H9 (cell line): ENCODE results near the gene LRRC58. TPM values are rescaled to one million over a fixed set of nuclear protein-coding genes. Genes with fewer than 3 reads are reported as not detected.

Source experiments
- DNase-seq: peaks from one replicate; pipeline ENCODE4 v3.0.0-alpha.2; 2017
- H2AFZ ChIP-seq: one replicate; pipeline ENCODE4 v1.6.1; 2013; ENCODE audit warnings: mild to moderate bottlenecking, low read length, control low read depth, moderate library complexity
- H2AK5ac ChIP-seq: 2 replicates; pipeline ENCODE4 v1.6.1; 2013; ENCODE audit warnings: low read length, control low read depth, mixed read lengths; ENCODE audit not compliant: insufficient read length
- H2BK120ac ChIP-seq: one replicate; pipeline ENCODE4 v1.6.1; 2013; ENCODE audit warnings: low read depth, mild to moderate bottlenecking, low read length, control low read depth, inconsistent platforms; ENCODE audit not compliant: poor library complexity, severe bottlenecking
- H2BK12ac ChIP-seq: 2 replicates; pipeline ENCODE4 v1.6.1; 2013; ENCODE audit warnings: low read length, control low read depth, mixed read lengths, low read depth; ENCODE audit not compliant: insufficient read length
- H2BK15ac ChIP-seq: 2 replicates; pipeline ENCODE4 v1.6.1; 2013; ENCODE audit warnings: low read depth, low read length, control low read depth
- H2BK20ac ChIP-seq: one replicate; pipeline ENCODE4 v1.6.1; 2013; ENCODE audit warnings: low read depth, mild to moderate bottlenecking, low read length, control low read depth, inconsistent platforms; ENCODE audit not compliant: poor library complexity, severe bottlenecking
- H2BK5ac ChIP-seq: 2 replicates; pipeline ENCODE4 v1.6.1; 2013; ENCODE audit warnings: low read length, control low read depth, mixed read lengths; ENCODE audit not compliant: insufficient read length
- H3K14ac ChIP-seq: 2 replicates; pipeline ENCODE4 v1.6.1; 2013; ENCODE audit warnings: low read length, control low read depth; ENCODE audit not compliant: insufficient read depth
- H3K18ac ChIP-seq: 2 replicates; pipeline ENCODE4 v1.6.1; 2013; ENCODE audit warnings: low read depth, mild to moderate bottlenecking, mixed read lengths, low read length, control low read depth; ENCODE audit not compliant: insufficient read length
- H3K23ac ChIP-seq: 2 replicates; pipeline ENCODE4 v1.6.1; 2013; ENCODE audit warnings: low read length, control low read depth, mixed read lengths, low read depth; ENCODE audit not compliant: insufficient read length
- H3K23me2 ChIP-seq: 2 replicates; pipeline ENCODE4 v1.6.1; 2013; ENCODE audit warnings: low read depth, mild to moderate bottlenecking, mixed read lengths, low read length, control low read depth; ENCODE audit not compliant: insufficient read length, poor library complexity, severe bottlenecking
- H3K27ac ChIP-seq: 2 replicates; pipeline ENCODE4 v1.5.1; 2013; ENCODE audit warnings: low read length, control low read depth, mixed read lengths, low read depth; ENCODE audit not compliant: insufficient read length
- H3K27me3 ChIP-seq: 2 replicates; pipeline ENCODE4 v1.6.1; 2013; ENCODE audit warnings: low read length, control low read depth, inconsistent platforms; ENCODE audit not compliant: insufficient read depth
- H3K4ac ChIP-seq: 2 replicates; pipeline ENCODE4 v1.6.1; 2013; ENCODE audit warnings: low read depth, mild to moderate bottlenecking, control low read depth, inconsistent platforms, low read length, moderate library complexity
- H3K4me1 ChIP-seq: 2 replicates; pipeline ENCODE4 v1.6.1; 2013; ENCODE audit warnings: low read length, control low read depth, inconsistent platforms; ENCODE audit not compliant: insufficient read depth
- H3K4me2 ChIP-seq: 2 replicates; pipeline ENCODE4 v1.6.1; 2013; ENCODE audit warnings: low read length, control low read depth, mixed read lengths; ENCODE audit not compliant: insufficient read length, insufficient read depth
- H3K56ac ChIP-seq: 2 replicates; pipeline ENCODE4 v1.6.1; 2013; ENCODE audit warnings: low read depth, mild to moderate bottlenecking, mixed read lengths, low read length, control low read depth; ENCODE audit not compliant: insufficient read length
- H3K79me1 ChIP-seq: 2 replicates; pipeline ENCODE4 v1.6.1; 2013; ENCODE audit warnings: low read depth, mild to moderate bottlenecking, moderate library complexity, low read length, control low read depth, inconsistent platforms; ENCODE audit not compliant: insufficient read depth, poor library complexity, severe bottlenecking
- H3K79me2 ChIP-seq: 2 replicates; pipeline ENCODE4 v1.6.1; 2013; ENCODE audit warnings: low read length, control low read depth, inconsistent platforms; ENCODE audit not compliant: insufficient read depth
- H3K9ac ChIP-seq: 2 replicates; pipeline ENCODE4 v1.6.1; 2013; ENCODE audit warnings: low read length, control low read depth, mixed read lengths; ENCODE audit not compliant: insufficient read length; ENCODE audit errors: extremely low read depth
- H3K9me3 ChIP-seq: one replicate; pipeline ENCODE4 v1.6.1; 2013; ENCODE audit warnings: low read depth, low read length, inconsistent platforms; ENCODE audit not compliant: control insufficient read depth
- H3T11ph ChIP-seq: one replicate; pipeline ENCODE4 v1.6.1; 2013; ENCODE audit warnings: mild to moderate bottlenecking, low read length, control low read depth, inconsistent platforms
- H4K20me1 ChIP-seq: one replicate; pipeline ENCODE4 v1.6.1; 2013; ENCODE audit not compliant: control insufficient read depth, insufficient read length, insufficient read depth
- H4K5ac ChIP-seq: 2 replicates; pipeline ENCODE4 v1.6.1; 2013; ENCODE audit warnings: low read depth, mild to moderate bottlenecking, mixed read lengths, low read length, control low read depth; ENCODE audit not compliant: insufficient read length
- H4K8ac ChIP-seq: replicated peaks from 2 replicates; pipeline ENCODE4 v1.6.1; 2013; ENCODE audit warnings: low read length, control low read depth, mixed read lengths, low read depth; ENCODE audit not compliant: insufficient read length
- H4K91ac ChIP-seq: 2 replicates; pipeline ENCODE4 v1.6.1; 2013; ENCODE audit warnings: low read depth, mild to moderate bottlenecking, moderate library complexity, mixed read lengths, low read length, control low read depth; ENCODE audit not compliant: insufficient read length
- H3K27ac Mint-ChIP-seq, 3 experiments: 2 replicates in 2 of 3; 3 replicates in 1 of 3; pipeline ENCODE4 v1.8.0; 2020 to 2021; ENCODE audit warnings: mixed read lengths in 3 of 3, mild to moderate bottlenecking in 1 of 3, moderate library complexity in 1 of 3
- H3K27me3 Mint-ChIP-seq: 2 replicates; pipeline ENCODE4 v1.8.0; 2021; ENCODE audit warnings: low read depth, mild to moderate bottlenecking, moderate library complexity, mixed read lengths
- H3K36me3 Mint-ChIP-seq, 3 experiments: 2 replicates in 2 of 3; 3 replicates in 1 of 3; pipeline ENCODE4 v1.8.0; 2020 to 2021; ENCODE audit warnings: low read depth in 3 of 3, mixed read lengths in 3 of 3; ENCODE audit not compliant: insufficient read depth in 1 of 3
- H3K4me1 Mint-ChIP-seq, 2 experiments: 2 replicates each; pipeline ENCODE4 v1.8.0; 2020; ENCODE audit warnings: mixed read lengths in 2 of 2
- H3K4me3 Mint-ChIP-seq, 2 experiments: 2 replicates in 1 of 2; 3 replicates in 1 of 2; pipeline ENCODE4 v1.8.0; 2020 to 2021; ENCODE audit warnings: mild to moderate bottlenecking in 2 of 2, mixed read lengths in 2 of 2, moderate library complexity in 1 of 2
- H3K9me3 Mint-ChIP-seq, 2 experiments: 2 replicates in 1 of 2; 3 replicates in 1 of 2; pipeline ENCODE4 v1.8.0; 2020; ENCODE audit warnings: mild to moderate bottlenecking in 2 of 2, mixed read lengths in 2 of 2, moderate library complexity in 1 of 2
- CTCF ChIP-seq: fragments of 200-600 bp; sonication (generic); conservative IDR thresholded peaks from 3 replicates; pipeline ENCODE4 v1.8.0; 2021; ENCODE audit warnings: antibody characterized with exemption, mild to moderate bottlenecking
- WGBS: extraction: QIAGEN DNeasy Blood & Tissue Kit; methylation state at CpG from one replicate; pipeline ENCODE4 v1.1.7; 2013; ENCODE audit warnings: missing lambda C conversion rate, low lambda C conversion rate, mixed read lengths; ENCODE audit not compliant: insufficient read length; ENCODE audit errors: extremely low coverage; 5-methylcytosine and 5-hydroxymethylcytosine counted together
- total RNA-seq: library from RNA; stranded (reverse); gene quantifications from 2 replicates; pipeline ENCODE4 v1.2.1, GENCODE V29; 2021

The LRRC58 gene
- total RNA-seq, 1 experiment from 2014 or later, result 18.2 TPM

- H3K56ac ChIP-seq, result no peak overlapping the region
- Mint-ChIP-seq H3K27ac (no peak overlapping the region), H3K27me3 (peaks cover 40% of the 10 kb centered on the region), H3K4me3 (no peak overlapping the region), H3K9me3 (no peaks in the 10 kb centered on the region), H3K4me1 (peaks cover 11 to 14% of the 10 kb centered on the region in 2 experiments), H3K36me3 (no peaks in the 10 kb centered on the region)
- no peak overlapping the region for H3K9ac ChIP-seq
- DNase-seq, result no peak
- H4K20me1 ChIP-seq, result no peaks in the 10 kb centered on the region
- H2BK5ac ChIP-seq, result no peak overlapping the region
- no peak overlapping the region for H4K8ac ChIP-seq
- no peak overlapping the region for H3K14ac ChIP-seq
- H2BK15ac ChIP-seq, result no peak overlapping the region
- no peak overlapping the region for H3K4me2 ChIP-seq
- no peak overlapping the region for H2BK12ac ChIP-seq
- H3K4me1 ChIP-seq, result no peaks in the 10 kb centered on the region
- H2BK20ac ChIP-seq, result no peak overlapping the region
- no peaks in the 10 kb centered on the region for H3K79me1 ChIP-seq
- no peak overlapping the region for H3K18ac ChIP-seq
- H3K23ac ChIP-seq, result no peak overlapping the region
- H2BK120ac ChIP-seq, result no peak overlapping the region
- no peak overlapping the region for H2AK5ac ChIP-seq
- no peaks in the 10 kb centered on the region for H3K79me2 ChIP-seq
- H3K4ac ChIP-seq, result no peak overlapping the region
- H4K5ac ChIP-seq, result no peak overlapping the region
- WGBS, result no CpG with 5 or more reads among the region's 3 CpGs
- no peaks in the 10 kb centered on the region for H3K9me3 ChIP-seq
- H3K23me2 ChIP-seq, result no peaks in the 10 kb centered on the region
- no peak overlapping the region for H4K91ac ChIP-seq
- no peak overlapping the region for H3K27ac ChIP-seq
- H2AFZ ChIP-seq, result no peak overlapping the region
- TF ChIP-seq CTCF, result no peak
- H3K27me3 ChIP-seq, result peaks cover 6% of the 10 kb centered on the region; the same call in 1 of the 2 replicates
- H3T11ph ChIP-seq, result no peak overlapping the region
Observed at GRCh38 chr3:120281261-120281660, 67.9 kb downstream of the LRRC58 start.
